ENCODE data around the gene SYCN.

DNA sequence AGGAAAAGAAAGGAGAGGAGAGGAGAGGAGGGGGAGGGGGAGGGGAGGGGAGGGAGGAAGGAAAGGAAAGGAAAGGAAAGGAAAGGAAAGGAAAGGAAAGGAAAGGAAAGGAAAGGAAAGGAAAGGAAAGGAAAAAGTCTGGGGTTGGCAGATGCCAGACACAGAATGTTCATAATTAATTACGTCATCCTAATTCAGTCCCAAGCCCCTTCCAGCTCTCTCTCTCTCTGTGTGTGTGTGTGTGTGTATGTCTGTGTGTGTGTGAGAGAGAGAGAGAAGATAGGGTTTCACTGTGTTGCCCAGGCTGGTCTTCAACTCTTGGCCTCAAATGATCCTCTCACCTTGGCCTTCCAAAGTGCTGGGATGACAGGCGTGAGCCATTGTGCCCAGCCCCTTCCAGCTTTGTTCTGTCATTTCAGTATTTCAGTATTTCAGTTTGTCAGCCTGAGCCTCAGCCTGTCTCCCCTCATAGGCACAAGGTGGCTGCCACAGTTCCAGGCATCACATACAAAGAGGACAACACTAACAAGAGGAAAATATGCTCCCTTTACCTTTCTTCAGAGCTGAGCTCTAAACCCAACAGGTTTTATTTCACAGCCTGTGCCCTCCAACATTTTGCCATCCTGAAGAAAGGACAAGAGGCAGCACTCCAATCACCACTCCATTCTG lies 26.2 kb upstream of the SYCN start:
- TF ChIP-seq EZH2phosphoT487 (IDR thresholded peaks at IDR 0.05; ENCODE audit: insufficient read depth, low read depth): no peak
- TF ChIP-seq EZH2 (IDR thresholded peaks at IDR 0.05; ENCODE audit: insufficient read depth, poor library complexity, severe bottlenecking): no peak
